HCEC 1CT (cell line): ENCODE results near the gene ZNF708.
"Not testable (repeated sequence)": the region's sequence is repeated elsewhere in the genome, so short reads cannot be mapped to it uniquely, and the experiment has no call there.

Experiments used
- DNase-seq: peaks from one replicate; pipeline ENCODE4 v3.0.0-alpha.2; 2017

The ZNF708 gene

GRCh38 chr19:21328885-21329605, at the start of gene ZNF708:
ZNF708 (minus strand) TSS chr19:21329410; CDS start chr19:21329212, 198 bp downstream.
- DNase-seq: peak; percentile 90

GRCh38 chr19:21362291-21362690, 33.1 kb upstream of the ZNF708 start:
- DNase-seq: no peak

DNA sequence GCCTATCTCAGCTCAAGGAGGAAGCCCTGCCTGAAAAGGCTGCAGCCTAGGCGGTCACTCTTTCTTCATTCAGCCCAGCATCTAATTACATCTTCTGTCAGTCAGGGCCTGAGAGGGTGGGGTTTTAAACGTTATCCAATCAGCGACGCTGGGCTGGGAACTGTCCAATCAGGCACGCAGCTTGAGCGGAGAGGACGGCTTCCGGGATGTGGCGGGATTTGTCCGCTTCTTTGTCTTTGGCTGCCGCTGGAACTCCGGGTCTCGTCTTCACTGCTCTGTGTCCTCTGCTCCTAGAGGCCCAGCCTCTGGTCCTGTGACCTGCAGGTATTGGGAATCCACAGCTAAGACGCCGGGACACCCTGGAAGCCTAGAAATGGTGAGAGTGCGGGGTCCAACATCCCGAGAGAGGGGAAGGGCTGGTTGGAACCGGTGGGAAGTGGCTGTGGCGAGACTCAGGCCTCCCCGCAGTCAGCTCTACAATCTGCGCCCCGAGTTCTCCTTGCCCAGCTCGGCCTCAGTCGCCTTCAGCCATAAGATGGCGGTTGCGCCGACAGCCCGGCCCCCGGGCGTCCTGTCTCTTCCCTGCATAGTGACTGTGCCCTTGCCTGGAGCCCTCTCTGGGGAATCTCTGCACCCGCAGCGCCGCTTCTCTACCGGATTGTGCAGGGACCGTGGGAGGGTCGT, 29.7 kb upstream of the ZNF708 start, which contains the start of gene ZNF738:
Gene ZNF738 (plus strand): TSS at position 233 of the 684 bp plus-strand sequence. CDS start 141 bp downstream, at position 374.
- peak; percentile 92 for DNase-seq

DNA sequence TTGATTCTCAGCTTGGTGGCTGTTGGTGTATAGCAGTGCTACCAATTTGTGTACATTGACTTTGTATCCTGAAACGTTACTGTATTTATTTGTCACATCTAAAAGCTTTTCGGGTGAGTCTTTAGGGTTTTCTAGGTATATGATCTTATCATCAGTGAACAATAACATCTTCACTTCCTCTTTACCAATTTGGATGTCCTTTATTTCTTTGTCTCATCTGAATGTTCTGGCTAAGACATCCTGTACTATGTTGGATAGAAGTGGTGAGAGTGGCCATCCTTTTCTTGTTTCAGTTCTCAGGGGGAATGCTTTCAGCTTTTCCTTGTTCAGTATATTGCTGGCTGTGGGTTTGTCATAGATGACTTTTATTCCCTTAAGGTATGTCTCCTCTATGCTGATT, 23.6 kb upstream of the ZNF708 start:
- DNase-seq: no peak

- DNase-seq: not testable (repeated sequence)
These were observed 15.6 kb upstream of the ZNF708 start for GRCh38 chr19:21344841-21345240.

- no peak for DNase-seq
These were observed 6.5 kb upstream of the ZNF708 start for GRCh38 chr19:21335721-21336120.

DNA sequence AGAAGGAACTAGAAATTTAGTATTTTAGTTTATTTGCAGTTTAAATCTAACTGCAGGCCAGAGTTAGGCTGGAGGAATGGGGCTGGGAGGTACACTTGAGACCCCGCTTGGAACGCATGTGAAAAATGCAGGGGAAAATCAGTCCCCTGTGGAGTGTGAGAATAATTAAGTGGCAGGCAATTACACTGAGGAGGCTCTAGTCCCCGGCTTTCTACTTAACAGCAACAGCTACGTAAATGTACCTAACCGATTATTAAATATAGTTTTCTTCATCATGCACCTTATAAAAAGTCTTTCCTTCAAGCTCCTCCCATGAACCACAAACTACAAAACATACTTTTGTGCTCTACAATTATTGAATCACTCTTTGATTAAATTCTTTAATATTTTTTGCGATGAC, 804 bp downstream of the ZNF708 start:
- DNase-seq: peak; percentile 2

GRCh38 chr19:21326169-21326568, 3.0 kb downstream of the ZNF708 start:
- DNase-seq: no peak

- DNase-seq: no peak
These were observed 6.2 kb downstream of the ZNF708 start for GRCh38 chr19:21323000-21323399.

DNA sequence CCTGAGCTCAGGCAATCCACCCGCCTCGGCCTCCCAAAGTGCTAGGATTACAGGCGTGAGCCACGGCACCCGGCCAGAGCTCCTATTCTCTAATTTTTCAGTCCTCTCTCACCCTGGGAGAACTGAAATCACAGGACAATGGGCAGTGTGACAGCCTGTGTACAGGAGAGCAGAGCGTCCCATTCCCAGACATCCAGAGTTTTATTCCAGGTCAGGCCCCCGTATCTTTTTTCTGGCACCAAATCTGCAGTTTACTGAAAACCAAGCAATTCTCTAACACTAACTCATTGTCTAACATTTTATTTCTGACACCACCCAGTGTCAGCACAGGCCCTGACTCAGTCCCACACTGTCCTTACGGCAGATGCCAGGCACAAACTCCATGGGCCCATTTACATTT, 6.7 kb downstream of the ZNF708 start:
- DNase-seq: no peak

DNA sequence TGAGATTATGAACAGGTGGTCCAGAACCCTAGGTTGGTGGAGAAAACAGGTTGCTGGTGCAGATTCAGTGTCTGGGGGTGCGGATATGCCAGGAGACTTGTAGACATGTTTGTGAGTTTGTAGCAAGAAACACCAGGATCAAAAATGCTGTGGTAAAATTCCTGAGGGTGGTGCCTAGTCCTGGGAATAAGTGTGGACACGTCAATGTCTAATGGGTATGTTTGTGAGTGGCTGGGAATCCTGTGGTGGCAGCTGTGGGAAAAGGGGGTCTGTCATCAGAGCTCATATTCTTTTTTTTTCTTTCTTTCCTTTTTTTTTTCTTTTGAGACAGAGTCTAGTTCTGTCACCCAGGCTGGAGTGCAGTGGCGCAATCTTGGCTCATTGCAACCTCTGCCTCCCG, 7.2 kb downstream of the ZNF708 start:
- DNase-seq: no peak

DNA sequence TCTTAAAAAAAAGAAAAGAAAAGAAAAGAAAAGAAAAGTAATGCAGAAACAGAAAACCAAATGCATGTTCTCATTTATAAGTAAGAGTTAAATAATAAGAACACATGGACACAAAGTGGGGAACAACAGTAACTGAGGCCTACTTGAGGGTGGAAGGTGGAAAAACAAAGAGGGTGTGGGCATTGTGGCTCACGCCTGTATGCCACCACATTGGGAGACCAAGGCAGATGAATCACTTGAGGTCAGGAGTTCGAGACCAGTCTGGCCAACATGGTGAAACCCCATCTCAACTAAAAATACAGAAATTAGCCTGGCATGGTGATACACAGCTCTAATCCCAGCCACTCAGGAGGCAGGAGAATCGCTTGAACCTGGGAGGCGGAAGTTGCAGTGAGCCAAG, 8.1 kb downstream of the ZNF708 start:
- DNase-seq: no peak

DNA sequence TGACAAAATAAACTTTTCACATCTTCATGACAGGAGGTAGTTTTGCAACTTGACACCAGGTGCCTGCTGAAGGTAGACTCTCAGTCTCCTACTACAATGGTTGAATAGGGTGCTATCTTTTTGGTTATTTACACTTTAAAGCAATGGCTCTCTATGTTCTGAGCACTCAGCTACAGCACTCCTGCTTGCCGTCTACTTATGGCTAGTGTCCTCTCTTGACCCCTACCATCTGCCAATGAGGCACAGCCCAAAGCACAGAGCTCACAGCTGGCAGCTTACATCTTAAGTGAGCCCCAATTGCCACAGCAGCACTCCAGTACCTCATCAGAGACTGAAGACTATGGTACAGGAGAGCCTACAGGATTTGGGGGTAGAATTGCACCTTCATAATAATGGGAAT, 11.4 kb downstream of the ZNF708 start:
- DNase-seq: no peak

- DNase-seq: no peak
These were observed 14.5 kb downstream of the ZNF708 start for GRCh38 chr19:21314676-21315075.

DNA sequence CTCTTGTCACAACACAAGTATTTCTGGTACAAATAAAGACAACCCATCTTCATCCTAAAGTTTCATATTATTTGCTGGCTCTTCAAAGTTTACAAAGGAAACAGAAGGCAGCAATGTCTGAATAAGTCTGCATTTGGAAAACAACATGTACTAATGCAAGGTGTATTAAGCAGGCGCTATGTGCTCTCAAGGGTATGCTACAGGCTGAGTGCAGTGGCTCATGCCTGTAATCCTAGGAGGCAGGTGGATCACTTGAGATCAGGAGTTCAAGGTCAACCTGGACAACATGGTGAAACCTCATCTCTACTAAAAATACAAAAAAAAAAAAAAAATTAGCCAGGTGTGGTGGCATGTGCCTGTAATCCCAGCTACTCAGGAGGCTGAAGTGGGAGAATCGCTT, 16.4 kb downstream of the ZNF708 start:
- not testable (repeated sequence) for DNase-seq

GRCh38 chr19:21308773-21309172, 20.4 kb downstream of the ZNF708 start:
- DNase-seq: no peak

GRCh38 chr19:21306881-21307479, 22.2 kb downstream of the ZNF708 start:
- DNase-seq: not testable (repeated sequence)

DNA sequence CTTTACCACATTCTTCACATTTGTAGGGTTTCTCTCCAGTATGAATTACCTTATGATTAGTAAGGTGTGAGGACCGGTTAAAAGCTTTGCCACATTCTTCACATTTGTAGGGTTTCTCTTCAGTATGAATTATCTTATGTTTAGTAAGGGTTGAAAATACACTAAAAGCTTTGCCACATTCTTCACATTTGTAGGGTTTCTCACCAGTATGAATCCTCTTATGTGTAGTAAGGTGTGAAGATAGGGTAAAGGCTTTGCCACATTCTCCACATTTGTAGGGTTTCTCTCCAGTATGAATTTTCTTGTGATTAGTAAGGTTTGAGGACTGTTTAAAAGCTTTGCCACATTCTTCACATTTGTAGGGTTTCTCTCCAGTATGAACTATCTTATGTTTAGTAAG, 35.4 kb downstream of the ZNF708 start:
- DNase-seq: not testable (repeated sequence)

- DNase-seq: no peak
These were observed 59.4 kb downstream of the ZNF708 start for GRCh38 chr19:21269813-21270212.

GRCh38 chr19:21264891-21265290, 64.3 kb downstream of the ZNF708 start:
- DNase-seq: no peak

DNA sequence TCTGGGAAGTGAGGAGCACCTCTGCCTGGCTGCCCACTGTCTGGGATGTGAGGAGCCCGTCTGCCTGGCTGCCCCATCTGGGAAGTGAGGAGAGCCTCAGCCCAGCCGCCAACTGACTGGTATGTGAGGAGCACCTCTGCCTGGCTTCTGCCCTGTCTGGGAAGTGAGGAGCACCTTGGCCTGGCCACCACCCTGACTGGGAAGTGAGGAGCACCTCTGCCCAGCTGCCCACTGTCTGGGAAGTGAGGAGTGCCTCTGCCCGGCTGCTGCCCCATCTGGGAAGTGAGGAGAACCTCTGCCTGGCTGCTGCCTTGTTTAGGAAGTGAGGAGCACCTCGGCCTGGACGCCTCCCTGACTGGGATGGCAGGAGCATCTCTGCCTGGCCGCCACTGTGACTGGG, 64.8 kb downstream of the ZNF708 start:
- DNase-seq: no peak

DNA sequence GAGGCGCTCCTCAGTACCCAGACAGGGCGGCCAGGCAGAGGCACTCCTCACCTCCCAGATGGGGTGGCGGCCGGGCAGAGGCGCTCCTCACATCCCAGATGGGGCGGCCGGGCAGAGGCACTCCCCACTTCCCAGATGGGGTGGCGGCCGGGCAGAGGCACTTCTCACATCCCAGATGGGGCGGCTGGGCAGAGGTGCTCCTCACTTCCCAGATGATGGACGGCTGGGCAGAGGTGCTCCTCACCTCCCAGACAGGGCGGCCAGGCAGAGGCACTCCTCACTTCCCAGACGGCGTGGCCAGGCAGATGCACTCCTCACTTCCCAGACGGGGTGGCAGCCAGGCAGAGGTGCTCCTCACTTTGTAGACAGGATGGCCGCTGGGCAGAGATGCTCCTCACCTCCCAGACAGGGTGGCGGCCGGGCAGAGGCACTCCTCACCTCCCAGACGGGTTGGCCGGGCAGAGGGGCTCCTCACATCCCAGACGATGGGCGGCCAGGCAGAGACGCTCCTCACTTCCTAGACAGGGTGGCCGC, 68.3 kb downstream of the ZNF708 start:
- DNase-seq: not testable (repeated sequence)

DNA sequence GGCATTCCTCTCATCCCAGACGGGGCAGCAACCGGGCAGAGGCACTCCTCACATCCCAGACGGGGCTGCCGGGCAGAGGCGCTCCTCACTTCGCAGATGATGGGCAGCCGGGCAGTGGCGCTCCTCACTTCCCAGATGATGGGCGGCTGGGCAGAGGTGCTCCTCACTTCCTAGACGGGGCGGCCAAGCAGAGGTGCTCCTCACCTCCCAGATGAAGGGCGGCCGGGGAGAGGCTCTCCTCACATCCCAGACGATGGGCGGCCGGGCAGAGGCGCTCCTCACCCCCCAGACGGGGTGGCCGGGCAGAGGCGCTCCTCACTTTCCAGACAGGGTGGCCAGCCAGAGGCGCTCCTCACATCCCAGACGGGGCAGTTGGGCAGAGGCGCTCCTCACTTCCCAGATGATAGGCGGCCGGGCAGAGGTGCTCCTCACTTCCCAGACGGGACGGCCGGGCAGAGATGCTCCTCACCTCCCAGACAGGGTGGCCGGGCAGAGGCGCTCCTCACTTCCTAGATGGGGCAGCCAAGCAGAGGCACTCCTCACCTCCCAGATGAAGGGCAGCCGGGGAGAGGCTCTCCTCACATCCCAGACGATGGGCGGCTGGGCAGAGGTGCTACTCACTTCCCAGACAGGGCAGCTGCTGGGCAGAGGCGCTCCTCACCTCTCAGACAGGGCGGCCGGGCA, 68.9 kb downstream of the ZNF708 start:
- DNase-seq: no peak
